SK-N-SH treated with all-trans-retinoic acid at 6 μM for 48 hours (cell line): ENCODE measurements around the gene LRP5.

Source experiments
- ATAC-seq: fragments of 200-7000 bp; cut with Tn5 transposase; 3 replicates; pipeline ENCODE4 v1.9.1; 2020; ENCODE audit warnings: mild to moderate bottlenecking, moderate library complexity
- ARNTL ChIP-seq: fragments of 450-650 bp; formaldehyde crosslinking; IDR thresholded peaks from 2 replicates; pipeline ENCODE4 v1.5.0; 2020; ENCODE audit warnings: low read depth, mild to moderate bottlenecking, moderate library complexity, borderline replicate concordance
- BACH2 ChIP-seq: fragments of 250-450 bp; sonication (Bioruptor Pico); IDR thresholded peaks from 2 replicates; pipeline ENCODE4 v1.9.0; 2021; ENCODE audit warnings: mild to moderate bottlenecking, borderline replicate concordance
- CSDC2 ChIP-seq: fragments of 250-450 bp; sonication (Bioruptor Pico); IDR thresholded peaks from 2 replicates; pipeline ENCODE4 v1.5.0; 2020; ENCODE audit warnings: mild to moderate bottlenecking, moderate library complexity
- ESRRG ChIP-seq: fragments of 250-450 bp; sonication (Bioruptor Pico); IDR thresholded peaks from 2 replicates; pipeline ENCODE4 v1.6.1; 2021; ENCODE audit warnings: mild to moderate bottlenecking
- GLIS3 ChIP-seq: fragments of 250-450 bp; sonication (Bioruptor Pico); IDR thresholded peaks from 2 replicates; pipeline ENCODE4 v1.5.0; 2020; ENCODE audit warnings: mild to moderate bottlenecking, moderate library complexity
- ISL1 ChIP-seq: fragments of 250-450 bp; sonication (Bioruptor Pico); IDR thresholded peaks from 2 replicates; pipeline ENCODE4 v2.1.2; 2022; ENCODE audit warnings: mild to moderate bottlenecking, moderate library complexity
- PPARA ChIP-seq: fragments of 250-450 bp; sonication (Bioruptor Pico); IDR thresholded peaks from 2 replicates; pipeline ENCODE4 v1.5.0; 2020; ENCODE audit warnings: mild to moderate bottlenecking, borderline replicate concordance
- RARB ChIP-seq: fragments of 250-450 bp; sonication (Bioruptor Pico); IDR thresholded peaks from 2 replicates; pipeline ENCODE4 v1.8.0; 2021; ENCODE audit warnings: mild to moderate bottlenecking, moderate library complexity
- SNAI2 ChIP-seq: fragments of 250-450 bp; sonication (Bioruptor Pico); IDR thresholded peaks from 2 replicates; pipeline ENCODE4 v1.5.0; 2020; ENCODE audit warnings: mild to moderate bottlenecking, moderate library complexity
- TCF4 ChIP-seq: fragments of 250-450 bp; sonication (Bioruptor Pico); IDR thresholded peaks from 2 replicates; pipeline ENCODE4 v1.8.0; 2021; ENCODE audit warnings: mild to moderate bottlenecking, moderate library complexity, borderline replicate concordance
- TOX ChIP-seq: fragments of 250-450 bp; sonication (Bioruptor Pico); IDR thresholded peaks from 2 replicates; pipeline ENCODE4 v1.8.0; 2021; ENCODE audit warnings: mild to moderate bottlenecking, moderate library complexity, borderline replicate concordance
- ZC3H10 ChIP-seq: fragments of 250-450 bp; sonication (Bioruptor Pico); IDR thresholded peaks from 2 replicates; pipeline ENCODE4 v1.5.1; 2021; ENCODE audit warnings: mild to moderate bottlenecking, moderate library complexity
- ZFP3 ChIP-seq: fragments of 250-450 bp; sonication (Bioruptor Pico); IDR thresholded peaks from 2 replicates; pipeline ENCODE4 v1.5.0; 2020; ENCODE audit warnings: mild to moderate bottlenecking, moderate library complexity
- ZFP30 ChIP-seq: fragments of 450-650 bp; formaldehyde crosslinking; IDR thresholded peaks from 2 replicates; pipeline ENCODE4 v1.5.0; 2022; ENCODE audit warnings: mild to moderate bottlenecking, moderate library complexity
- ZNF565 ChIP-seq: fragments of 450-650 bp; formaldehyde crosslinking; conservative IDR thresholded peaks from 2 replicates; pipeline ENCODE4 v1.5.0; 2020; ENCODE audit warnings: low read depth, mild to moderate bottlenecking, moderate library complexity
- ZNF70 ChIP-seq: fragments of 450-650 bp; formaldehyde crosslinking; IDR thresholded peaks from 2 replicates; pipeline ENCODE4 v1.5.0; 2020; ENCODE audit warnings: mild to moderate bottlenecking, moderate library complexity
- ZNF8 ChIP-seq: fragments of 450-650 bp; formaldehyde crosslinking; IDR thresholded peaks from 2 replicates; pipeline ENCODE4 v1.5.0; 2020; ENCODE audit warnings: mild to moderate bottlenecking, moderate library complexity
- TF ChIP-seq, protein P1 (sequence below): fragments of 250-450 bp; sonication (Bioruptor Pico); IDR thresholded peaks from 2 replicates; pipeline ENCODE4 v1.5.1; 2021; ENCODE audit warnings: mild to moderate bottlenecking, moderate library complexity
- TF ChIP-seq, protein P2 (sequence below): fragments of 250-450 bp; sonication (Bioruptor Pico); IDR thresholded peaks from 2 replicates; pipeline ENCODE4 v1.8.0; 2021; ENCODE audit warnings: low read depth, mild to moderate bottlenecking, moderate library complexity, borderline replicate concordance
- TF ChIP-seq, protein P3 (sequence below): fragments of 250-450 bp; sonication (Bioruptor Pico); IDR thresholded peaks from 2 replicates; pipeline ENCODE4 v1.5.0; 2020; ENCODE audit warnings: mild to moderate bottlenecking, moderate library complexity
- TF ChIP-seq, protein P4 (sequence below): fragments of 250-450 bp; sonication (Bioruptor Pico); IDR thresholded peaks from 2 replicates; pipeline ENCODE4 v1.8.0; 2020; ENCODE audit warnings: mild to moderate bottlenecking, moderate library complexity, borderline replicate concordance
- TF ChIP-seq, protein P5 (sequence below): fragments of 250-450 bp; sonication (Bioruptor Pico); IDR thresholded peaks from 2 replicates; pipeline ENCODE4 v1.5.1; 2020; ENCODE audit warnings: low read depth, mild to moderate bottlenecking, moderate library complexity

Gene LRP5

DNA sequence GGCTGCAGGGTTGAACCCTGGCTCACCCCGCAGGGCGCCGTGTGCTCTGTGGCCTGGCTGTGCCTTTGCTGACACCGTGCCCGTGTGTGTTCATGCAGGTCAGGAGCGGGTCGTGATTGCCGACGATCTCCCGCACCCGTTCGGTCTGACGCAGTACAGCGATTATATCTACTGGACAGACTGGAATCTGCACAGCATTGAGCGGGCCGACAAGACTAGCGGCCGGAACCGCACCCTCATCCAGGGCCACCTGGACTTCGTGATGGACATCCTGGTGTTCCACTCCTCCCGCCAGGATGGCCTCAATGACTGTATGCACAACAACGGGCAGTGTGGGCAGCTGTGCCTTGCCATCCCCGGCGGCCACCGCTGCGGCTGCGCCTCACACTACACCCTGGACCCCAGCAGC lies 101.2 kb downstream of the LRP5 start:
- TF ChIP-seq, protein P1, sequence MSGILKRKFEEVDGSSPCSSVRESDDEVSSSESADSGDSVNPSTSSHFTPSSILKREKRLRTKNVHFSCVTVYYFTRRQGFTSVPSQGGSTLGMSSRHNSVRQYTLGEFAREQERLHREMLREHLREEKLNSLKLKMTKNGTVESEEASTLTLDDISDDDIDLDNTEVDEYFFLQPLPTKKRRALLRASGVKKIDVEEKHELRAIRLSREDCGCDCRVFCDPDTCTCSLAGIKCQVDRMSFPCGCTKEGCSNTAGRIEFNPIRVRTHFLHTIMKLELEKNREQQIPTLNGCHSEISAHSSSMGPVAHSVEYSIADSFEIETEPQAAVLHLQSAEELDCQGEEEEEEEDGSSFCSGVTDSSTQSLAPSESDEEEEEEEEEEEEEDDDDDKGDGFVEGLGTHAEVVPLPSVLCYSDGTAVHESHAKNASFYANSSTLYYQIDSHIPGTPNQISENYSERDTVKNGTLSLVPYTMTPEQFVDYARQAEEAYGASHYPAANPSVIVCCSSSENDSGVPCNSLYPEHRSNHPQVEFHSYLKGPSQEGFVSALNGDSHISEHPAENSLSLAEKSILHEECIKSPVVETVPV (CRISPR knock-in tag), result no peak
- TF ChIP-seq ZFP3 (no peak), ESRRG (no peak)

DNA sequence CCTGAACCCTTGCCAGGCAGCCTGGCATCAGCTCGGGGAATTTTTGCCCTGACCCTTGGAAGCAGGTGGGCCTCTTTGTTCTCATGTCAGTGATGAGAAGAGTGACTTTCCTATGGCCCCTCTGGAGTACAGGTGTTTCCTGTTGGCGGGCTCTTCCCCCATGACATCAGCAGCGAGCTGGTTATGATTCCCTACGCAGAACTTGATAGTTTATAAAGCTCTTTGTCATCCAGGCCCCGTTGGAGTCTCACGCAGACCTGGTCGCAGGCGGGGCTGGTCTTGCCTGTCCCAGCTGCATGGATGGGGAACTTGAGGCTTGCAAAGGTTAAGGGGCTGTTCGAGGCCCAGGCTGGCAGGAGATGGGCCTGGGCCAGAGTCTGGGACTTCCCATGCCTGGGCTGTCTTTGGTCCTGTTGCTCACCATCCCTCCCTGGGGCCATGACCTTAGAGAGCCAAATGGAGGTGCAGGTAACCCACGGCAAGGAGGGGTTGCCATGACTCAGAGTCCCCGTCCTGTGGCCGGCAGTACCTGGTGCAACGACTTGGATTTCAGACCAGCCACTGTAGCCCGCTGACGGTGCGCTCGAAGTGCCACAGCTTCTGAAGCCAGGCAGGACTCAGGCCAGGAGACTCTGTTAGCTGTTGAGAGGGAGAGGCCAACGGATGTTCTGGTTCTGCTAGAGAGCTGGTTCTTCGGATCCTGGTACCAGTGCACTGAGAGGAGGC lies 102.3 kb downstream of the LRP5 start:
- TF ChIP-seq ISL1 (CRISPR knock-in tag) (no peak), ZNF70 (CRISPR knock-in tag) (no peak), ZNF8 (CRISPR knock-in tag) (no peak), CSDC2 (CRISPR knock-in tag) (no peak), ZC3H10 (CRISPR knock-in tag) (no peak), GLIS3 (CRISPR knock-in tag) (no peak), ZFP3 (no peak), ESRRG (no peak), SNAI2 (no peak), RARB (CRISPR knock-in tag) (no peak), ZFP30 (CRISPR knock-in tag) (no peak), PPARA (CRISPR knock-in tag) (no peak), TCF4 (CRISPR knock-in tag) (no peak), ARNTL (no peak), BACH2 (CRISPR knock-in tag) (no peak), ZNF565 (CRISPR knock-in tag) (no peak)
- TF ChIP-seq, protein P2, sequence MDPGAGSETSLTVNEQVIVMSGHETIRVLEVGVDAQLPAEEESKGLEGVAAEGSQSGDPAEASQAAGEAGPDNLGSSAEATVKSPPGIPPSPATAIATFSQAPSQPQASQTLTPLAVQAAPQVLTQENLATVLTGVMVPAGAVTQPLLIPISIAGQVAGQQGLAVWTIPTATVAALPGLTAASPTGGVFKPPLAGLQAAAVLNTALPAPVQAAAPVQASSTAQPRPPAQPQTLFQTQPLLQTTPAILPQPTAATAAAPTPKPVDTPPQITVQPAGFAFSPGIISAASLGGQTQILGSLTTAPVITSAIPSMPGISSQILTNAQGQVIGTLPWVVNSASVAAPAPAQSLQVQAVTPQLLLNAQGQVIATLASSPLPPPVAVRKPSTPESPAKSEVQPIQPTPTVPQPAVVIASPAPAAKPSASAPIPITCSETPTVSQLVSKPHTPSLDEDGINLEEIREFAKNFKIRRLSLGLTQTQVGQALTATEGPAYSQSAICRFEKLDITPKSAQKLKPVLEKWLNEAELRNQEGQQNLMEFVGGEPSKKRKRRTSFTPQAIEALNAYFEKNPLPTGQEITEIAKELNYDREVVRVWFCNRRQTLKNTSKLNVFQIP (CRISPR knock-in tag), result no peak
- TF ChIP-seq, protein P1 (CRISPR knock-in tag), result no peak
- TF ChIP-seq, protein P3, sequence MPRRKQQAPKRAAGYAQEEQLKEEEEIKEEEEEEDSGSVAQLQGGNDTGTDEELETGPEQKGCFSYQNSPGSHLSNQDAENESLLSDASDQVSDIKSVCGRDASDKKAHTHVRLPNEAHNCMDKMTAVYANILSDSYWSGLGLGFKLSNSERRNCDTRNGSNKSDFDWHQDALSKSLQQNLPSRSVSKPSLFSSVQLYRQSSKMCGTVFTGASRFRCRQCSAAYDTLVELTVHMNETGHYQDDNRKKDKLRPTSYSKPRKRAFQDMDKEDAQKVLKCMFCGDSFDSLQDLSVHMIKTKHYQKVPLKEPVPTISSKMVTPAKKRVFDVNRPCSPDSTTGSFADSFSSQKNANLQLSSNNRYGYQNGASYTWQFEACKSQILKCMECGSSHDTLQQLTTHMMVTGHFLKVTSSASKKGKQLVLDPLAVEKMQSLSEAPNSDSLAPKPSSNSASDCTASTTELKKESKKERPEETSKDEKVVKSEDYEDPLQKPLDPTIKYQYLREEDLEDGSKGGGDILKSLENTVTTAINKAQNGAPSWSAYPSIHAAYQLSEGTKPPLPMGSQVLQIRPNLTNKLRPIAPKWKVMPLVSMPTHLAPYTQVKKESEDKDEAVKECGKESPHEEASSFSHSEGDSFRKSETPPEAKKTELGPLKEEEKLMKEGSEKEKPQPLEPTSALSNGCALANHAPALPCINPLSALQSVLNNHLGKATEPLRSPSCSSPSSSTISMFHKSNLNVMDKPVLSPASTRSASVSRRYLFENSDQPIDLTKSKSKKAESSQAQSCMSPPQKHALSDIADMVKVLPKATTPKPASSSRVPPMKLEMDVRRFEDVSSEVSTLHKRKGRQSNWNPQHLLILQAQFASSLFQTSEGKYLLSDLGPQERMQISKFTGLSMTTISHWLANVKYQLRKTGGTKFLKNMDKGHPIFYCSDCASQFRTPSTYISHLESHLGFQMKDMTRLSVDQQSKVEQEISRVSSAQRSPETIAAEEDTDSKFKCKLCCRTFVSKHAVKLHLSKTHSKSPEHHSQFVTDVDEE (CRISPR knock-in tag), result no peak
- TF ChIP-seq, protein P4, sequence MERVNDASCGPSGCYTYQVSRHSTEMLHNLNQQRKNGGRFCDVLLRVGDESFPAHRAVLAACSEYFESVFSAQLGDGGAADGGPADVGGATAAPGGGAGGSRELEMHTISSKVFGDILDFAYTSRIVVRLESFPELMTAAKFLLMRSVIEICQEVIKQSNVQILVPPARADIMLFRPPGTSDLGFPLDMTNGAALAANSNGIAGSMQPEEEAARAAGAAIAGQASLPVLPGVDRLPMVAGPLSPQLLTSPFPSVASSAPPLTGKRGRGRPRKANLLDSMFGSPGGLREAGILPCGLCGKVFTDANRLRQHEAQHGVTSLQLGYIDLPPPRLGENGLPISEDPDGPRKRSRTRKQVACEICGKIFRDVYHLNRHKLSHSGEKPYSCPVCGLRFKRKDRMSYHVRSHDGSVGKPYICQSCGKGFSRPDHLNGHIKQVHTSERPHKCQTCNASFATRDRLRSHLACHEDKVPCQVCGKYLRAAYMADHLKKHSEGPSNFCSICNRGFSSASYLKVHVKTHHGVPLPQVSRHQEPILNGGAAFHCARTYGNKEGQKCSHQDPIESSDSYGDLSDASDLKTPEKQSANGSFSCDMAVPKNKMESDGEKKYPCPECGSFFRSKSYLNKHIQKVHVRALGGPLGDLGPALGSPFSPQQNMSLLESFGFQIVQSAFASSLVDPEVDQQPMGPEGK, result no peak
- no peak for ATAC-seq

More for the DNA sequence above, 101.2 kb downstream of the LRP5 start:
- no peak for ATAC-seq

DNA sequence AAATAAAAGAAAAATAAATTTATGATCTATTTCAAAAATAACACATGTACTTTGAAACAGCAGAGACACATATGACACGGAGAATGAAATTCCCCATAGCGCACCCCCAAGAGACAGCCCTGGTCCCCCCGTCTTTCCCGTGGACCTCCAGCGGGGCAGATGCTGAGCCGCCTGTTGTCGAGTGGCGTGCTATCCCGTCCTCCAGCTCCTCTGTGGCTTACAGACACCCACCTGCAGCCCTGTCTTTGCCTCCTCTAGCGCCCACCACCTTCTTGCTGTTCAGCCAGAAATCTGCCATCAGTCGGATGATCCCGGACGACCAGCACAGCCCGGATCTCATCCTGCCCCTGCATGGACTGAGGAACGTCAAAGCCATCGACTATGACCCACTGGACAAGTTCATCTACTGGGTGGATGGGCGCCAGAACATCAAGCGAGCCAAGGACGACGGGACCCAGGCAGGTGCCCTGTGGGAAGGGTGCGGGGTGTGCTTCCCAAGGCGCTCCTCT lies 103.7 kb downstream of the LRP5 start:
- TF ChIP-seq ARNTL, result no peak
- TF ChIP-seq, protein P2 (CRISPR knock-in tag), result no peak
- TF ChIP-seq TCF4 (CRISPR knock-in tag), result no peak
- no peak for TF ChIP-seq TOX (CRISPR knock-in tag)
- TF ChIP-seq ZNF565 (CRISPR knock-in tag), result no peak
- TF ChIP-seq ZFP30 (CRISPR knock-in tag), result no peak
- no peak for TF ChIP-seq PPARA (CRISPR knock-in tag)
- TF ChIP-seq ISL1 (CRISPR knock-in tag), result no peak
- TF ChIP-seq, protein P1 (CRISPR knock-in tag), result no peak
- TF ChIP-seq SNAI2, result no peak
- no peak for TF ChIP-seq ZFP3
- TF ChIP-seq, protein P5, sequence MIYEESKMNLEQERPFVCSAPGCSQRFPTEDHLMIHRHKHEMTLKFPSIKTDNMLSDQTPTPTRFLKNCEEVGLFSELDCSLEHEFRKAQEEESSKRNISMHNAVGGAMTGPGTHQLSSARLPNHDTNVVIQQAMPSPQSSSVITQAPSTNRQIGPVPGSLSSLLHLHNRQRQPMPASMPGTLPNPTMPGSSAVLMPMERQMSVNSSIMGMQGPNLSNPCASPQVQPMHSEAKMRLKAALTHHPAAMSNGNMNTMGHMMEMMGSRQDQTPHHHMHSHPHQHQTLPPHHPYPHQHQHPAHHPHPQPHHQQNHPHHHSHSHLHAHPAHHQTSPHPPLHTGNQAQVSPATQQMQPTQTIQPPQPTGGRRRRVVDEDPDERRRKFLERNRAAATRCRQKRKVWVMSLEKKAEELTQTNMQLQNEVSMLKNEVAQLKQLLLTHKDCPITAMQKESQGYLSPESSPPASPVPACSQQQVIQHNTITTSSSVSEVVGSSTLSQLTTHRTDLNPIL, result no peak
- no peak for ATAC-seq
